Dermis microvascular lymphatic vessel endothelial cell (primary cell): ENCODE data around the gene MYH6. TPM values are rescaled to one million over a fixed set of nuclear protein-coding genes. Genes with fewer than 3 reads are reported as not detected.
"Not testable (repeated sequence)": the region's sequence is repeated elsewhere in the genome, so short reads cannot be mapped to it uniquely, and the experiment has no call there.

Source experiments
- DNase-seq, 2 donors: peaks; one replicate each; pipeline versions ENCODE4 v3.0.0 to v3.0.0-alpha.2; 2010; ENCODE audit warnings: low read depth in 2 of 2
- total RNA-seq: library from RNA; depleted of rRNA; stranded (reverse); fragments of >200 nt; gene quantifications from 2 replicates; pipeline ENCODE4 v1.2.1, GENCODE V29; 2014

Gene MYH6
- total RNA-seq, 1 donor from 2014 or later: not detected

DNA sequence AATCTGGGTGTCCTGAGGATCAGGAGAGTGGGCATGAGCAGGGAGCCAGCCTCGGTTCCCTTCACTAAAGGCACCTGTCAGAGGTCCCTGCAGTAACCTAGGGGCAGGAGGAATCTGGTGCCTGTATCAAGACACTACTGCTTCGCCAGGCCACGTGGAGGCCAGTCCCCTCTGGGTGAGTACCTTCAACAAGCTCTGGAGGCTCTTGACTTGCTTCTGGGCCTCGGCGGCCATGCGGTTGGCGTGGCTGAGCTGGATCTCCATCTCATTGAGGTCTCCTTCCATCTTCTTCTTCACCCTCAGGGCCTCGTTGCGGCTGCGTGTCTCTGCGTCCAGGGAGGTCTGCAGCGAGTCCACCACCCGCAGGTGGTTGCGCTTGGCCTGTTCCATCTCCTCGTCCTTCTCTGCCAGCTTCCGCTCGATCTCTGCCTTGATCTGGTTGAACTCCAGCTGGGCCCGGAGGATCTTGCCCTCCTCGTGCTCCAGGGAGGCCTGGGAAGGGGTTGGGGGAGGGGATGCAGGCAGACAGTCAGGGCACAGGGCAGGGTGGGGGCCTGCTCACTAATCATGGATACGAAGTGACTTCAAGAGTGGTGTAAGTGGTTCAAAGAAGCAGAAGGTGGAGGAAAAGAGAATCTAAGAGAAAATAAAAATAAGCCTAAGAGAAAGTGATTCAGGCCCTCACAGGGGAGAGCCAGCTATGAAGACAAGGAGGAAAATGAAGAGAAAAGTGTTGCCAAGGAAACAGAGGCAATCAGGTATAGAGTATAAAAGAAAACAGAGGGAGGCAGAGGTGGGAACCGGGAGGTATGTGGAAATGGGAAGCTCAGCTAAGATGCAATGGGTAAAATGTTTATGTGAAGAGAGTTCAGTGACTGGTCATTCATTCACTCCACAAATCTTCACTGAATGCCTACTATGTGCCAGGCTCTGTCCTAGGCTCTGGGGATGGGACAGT lies 8.0 kb upstream of the MYH6 start:
- DNase-seq: no peak

DNA sequence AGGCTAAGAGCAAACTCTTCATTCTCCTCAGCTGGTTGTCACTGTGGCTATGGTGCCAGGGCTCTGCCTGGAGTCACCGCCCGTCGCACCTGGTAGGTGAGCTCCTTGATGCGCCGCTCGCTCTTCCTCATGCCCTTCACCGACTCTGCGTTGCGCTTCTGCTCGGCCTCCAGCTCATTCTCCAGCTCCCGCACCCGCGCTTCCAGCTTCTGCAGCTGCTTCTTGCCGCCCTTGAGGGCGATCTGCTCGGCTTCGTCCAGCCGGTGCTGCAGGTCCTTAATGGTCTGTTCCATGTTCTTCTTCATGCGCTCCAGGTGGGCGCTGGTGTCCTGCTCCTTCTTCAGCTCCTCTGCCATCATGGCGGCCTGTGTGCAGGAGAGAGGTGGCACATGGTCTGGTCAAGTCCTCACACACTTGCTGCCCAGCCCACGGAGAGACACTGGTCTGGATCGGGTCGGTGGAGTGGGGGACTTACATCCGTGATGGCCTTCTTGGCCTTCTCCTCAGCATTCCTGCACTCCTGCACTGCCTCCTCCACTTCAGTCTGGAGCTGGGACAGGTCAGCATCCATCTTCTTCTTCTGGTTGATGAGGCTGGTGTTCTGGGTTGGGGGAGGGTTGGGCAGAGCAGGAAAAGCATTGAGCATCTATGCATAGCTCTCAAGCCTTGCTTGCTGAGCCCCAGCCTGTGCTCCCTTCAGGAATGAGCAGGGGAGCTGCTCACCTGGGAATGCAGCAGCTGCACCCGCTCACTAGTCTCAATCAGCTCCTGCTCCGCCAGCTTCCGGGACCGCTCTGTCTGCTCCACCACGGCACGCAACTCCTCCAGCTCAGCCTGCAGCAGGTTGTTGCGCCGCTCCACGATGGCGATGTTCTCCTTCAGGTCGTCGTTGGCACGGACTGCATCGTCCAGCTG lies 7.1 kb upstream of the MYH6 start:
- DNase-seq: no peak

DNA sequence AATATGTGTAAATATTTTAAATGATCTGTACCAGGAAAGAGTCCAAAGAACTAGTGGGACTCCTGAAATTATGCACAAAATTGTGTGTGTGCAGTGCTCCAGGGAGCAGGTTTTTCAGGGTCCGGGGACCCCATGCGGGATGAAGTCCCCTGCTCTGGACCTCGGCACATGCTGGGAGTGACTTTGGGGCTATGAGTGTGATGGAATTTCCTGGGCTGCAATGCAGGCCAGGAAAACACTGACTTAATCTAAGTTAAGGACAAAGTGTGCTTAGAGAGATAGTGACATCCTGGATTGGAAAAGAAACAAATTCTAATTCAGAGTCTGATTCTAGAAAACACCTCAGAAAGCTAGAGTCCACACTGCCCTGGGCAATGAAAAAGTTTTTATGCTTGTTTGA lies 6.2 kb upstream of the MYH6 start:
- no peak for DNase-seq

DNA sequence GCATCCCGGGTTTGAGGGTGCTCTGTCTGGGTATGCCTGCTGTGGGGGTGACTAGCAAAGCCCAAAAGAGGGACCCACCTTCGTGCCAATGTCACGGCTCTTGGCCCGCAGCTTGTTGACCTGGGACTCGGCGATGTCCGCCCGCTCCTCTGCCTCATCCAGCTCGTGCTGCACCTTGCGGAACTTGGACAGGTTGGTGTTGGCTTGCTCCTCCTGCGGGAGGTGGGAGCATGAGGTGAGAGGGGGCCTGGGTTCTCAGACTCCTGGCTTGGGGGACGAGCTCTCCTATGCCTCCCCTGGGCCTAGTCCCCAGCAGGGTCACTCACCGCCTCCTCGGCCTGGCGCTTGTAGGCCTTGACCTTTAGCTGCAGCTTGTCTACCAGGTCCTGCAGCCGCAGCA lies 5.6 kb upstream of the MYH6 start:
- no peak for DNase-seq

DNA sequence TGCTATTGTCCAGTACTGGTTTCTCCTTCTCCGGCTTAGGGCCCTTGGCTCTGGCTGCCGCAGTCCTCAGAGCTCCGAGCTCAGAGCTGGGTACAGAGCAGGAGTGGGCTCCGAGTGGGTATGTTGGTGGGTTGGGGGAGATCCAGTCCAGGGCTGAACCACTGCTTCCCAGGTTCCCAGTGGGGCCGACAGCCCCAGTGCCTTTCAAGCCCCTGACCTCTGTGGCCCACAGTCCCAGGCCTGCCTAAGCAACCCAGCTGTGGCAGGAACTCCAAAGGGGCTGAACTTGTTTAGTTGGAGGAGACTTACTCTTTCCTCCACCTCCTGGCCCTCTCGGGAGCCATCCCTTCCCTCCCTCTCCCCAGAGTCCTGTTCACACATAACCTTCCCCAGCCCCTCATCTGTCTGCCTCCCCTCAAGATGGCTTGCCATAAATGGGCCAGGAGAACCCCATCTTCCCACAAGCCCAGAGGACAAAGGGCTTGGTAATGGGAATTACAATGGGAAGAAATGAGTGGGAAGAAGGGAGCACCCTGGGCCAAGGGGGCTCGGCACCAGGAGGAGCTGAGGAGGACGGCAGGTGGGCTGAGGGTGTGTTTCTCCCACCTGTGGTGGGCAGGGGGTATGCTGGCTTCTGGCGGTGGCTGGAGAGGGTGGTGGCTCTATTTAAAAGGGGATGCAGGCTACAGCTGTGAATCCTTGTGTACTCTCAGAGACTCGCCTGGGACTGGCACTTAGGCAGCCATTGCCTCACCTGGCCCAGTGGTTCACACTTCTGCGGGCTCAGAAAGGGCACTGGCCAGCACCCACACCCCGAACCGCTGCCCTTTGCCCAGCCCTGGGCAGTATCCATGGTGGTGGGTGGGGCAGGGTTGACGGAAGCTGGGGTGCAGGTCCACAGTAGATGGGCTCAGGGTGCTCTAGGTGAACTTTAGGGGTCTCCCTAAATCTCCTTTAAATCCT lies 3.8 kb upstream of the MYH6 start:
- no peak for DNase-seq

DNA sequence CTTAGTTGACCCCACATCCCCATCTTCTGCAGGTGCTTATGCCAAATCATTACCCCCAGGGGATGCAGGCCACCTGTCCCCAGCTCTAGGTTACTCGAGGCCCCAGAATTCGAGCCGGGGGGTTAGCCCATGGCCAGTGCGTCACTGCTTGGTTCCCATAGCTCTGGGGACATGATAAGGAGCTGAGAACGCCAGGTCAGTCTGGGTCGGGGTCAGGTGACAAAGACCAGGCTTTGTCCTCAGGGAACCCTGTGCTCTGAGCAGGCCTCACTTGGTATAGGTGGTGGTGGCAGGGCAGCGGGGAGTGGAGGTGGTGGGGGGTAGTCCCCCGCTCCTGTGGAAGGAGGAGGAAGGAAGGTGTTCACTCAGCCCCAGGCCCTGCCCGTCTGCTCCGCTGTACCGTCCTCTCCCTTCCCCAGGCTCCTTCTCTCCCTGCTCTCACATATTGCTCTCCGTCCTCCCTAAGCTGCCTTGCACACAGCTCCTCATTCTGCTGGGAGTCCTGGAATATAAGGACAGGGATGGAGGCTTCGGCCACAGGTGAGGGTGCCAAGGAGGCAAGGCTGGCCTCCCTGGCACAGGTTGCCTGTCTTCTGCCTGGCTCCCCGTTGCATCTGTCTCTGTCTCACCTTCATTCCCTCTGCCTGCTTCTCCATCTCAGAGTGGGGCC lies 2.0 kb upstream of the MYH6 start:
- DNase-seq: no peak

DNA sequence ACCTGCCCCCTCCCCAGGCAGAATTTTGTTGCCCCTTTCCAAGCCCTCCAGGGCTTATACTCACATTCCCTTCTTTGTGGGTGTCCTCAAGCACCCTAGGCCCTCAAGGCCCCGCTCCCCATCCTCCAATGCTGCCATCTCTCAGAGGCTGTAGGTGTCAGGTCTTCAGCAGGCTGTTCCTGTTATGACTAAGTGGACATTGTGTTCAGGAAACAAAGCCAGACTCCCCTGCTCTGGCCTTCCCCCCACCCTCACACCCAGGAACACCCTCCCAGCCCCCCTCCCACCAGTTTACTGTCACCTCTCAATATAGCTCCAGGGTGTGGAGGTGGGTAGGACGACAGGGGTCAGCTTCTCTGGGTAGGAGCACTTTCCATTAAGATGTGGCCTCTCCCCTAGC lies 1.4 kb upstream of the MYH6 start:
- DNase-seq: no peak

DNA sequence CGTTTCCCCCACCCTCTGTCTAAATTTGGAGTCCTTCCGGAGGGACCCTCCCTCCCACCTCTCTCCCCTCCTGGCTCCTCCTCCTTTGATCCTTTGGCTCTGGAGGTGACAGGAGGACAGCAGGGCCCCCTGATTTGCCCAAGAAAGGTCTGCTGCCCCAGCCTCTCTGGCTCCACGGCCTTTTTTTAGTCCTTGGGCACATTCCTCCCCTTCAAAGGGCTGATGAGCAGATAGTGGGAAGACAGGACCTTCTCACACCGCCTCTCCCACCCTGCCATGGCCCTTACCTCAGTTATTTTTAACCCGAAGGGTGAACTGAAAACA lies 196 bp upstream of the MYH6 start:
- DNase-seq: no peak

DNA sequence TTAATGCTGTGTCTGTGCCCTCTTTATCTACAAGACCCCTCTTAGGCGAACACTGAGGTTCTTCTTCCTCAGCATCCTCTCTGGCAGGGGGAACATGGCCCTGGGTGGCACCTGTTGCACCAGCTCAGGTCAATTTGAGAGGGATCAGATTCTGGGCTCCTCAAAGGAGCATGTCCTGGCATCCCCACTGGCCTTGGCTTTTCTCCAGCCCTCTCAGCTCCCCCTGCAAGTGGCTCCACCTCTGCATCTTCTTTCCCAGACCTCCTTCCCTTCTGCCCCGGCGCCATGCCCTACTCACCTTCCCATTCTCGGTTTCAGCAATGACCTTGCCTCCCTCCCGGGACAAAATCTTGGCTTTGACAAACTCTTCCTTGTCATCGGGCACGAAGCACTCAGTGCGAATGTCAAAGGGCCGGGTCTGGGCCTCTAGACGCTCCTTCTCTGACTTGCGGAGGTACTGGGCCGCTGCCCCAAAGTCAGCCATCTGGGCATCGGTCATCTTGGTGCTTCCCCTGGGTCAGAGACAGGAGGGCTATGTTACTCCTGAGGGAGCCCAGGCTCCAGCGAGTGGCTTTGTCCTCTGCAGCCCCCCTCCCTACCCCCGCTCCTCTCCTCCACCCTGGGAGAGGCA lies 1.2 kb downstream of the MYH6 start:
- DNase-seq: no peak

DNA sequence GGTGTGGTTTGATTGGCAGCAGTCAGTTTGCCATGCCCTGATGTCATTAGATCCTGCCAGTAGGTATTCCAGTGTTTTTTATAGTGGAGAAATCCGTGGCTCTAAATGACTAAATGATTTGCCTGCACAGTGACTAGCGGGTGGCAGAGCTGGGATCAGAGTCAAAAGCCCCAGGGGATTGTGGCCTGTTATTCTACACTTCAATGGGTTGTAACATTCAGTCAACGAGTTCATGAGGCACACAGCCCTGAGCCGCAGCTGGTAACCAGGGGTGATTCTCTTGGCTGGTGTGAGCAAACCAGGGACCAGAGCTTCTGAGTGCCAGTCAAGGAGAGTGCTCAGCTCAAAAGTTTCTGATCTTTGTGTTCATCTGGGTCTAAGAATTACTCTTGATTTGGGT lies 1.8 kb downstream of the MYH6 start:
- DNase-seq: no peak

DNA sequence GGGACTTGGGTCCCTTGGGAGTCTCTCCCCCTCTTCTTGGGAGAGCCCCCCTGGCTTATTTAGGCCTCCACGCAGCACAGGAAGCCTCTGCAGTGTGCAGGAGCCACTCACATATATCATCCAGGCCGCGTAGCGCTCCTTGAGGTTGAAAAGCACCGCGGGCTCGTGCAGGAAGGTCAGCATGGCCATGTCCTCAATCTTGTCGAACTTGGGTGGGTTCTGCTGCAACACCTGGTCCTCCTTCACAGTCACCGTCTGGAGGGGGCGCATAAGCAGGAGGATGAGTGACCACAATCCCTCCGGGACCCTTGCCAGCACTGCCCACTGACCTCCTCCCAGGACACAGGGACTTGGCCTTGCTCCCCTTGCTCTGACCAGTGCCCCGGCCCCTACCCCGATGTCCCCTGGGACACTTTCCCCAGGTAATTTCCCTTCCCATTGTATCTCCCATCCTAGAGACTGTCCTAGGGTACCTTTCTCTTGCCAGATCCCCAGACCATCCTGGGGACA lies 2.5 kb downstream of the MYH6 start:
- DNase-seq: no peak

DNA sequence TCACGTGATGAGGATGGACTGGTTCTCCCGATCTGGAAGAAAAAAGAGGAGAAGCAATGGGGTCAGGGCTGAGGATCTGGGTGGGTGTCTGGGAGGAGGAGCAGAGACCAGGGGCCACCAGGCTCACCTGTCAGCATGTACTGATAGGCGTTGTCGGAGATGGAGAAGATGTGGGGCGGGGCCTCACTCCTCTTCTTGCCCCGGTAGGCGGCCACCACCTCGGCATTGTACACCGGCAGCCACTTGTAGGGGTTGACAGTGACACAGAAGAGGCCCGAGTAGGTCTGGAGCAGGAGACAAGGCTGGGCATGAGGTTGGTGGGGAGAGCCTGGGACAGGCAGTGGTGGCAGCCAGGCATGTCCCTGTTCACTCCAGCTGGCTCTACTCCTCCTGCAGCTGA lies 3.0 kb downstream of the MYH6 start:
- no peak for DNase-seq

DNA sequence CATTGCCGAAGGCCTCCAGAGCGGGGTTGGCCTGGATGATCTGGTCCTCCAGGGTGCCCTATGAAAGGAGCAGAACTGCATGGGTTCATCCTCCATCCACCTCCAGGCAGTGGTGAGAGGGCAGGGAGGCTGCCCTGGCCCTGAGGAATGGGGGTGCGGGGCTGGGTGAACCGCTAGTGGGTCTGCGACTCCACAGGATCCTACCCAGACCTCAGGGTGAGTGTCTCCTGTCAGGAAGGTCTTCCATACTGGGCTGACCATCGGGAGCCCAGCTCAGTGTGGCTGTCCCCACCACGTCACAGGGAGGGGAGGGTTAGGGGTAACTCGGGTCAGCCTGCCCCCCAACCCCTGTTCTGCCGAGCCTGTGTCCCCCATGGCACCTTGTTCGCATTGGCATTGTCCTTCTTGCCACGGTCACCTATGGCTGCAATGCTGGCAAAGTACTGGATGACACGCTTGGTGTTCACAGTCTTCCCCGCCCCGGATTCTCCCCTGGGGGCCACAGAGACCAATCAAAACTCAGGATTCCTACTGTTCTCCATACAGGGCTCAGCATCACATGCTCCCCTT lies 3.7 kb downstream of the MYH6 start:
- DNase-seq: no peak

DNA sequence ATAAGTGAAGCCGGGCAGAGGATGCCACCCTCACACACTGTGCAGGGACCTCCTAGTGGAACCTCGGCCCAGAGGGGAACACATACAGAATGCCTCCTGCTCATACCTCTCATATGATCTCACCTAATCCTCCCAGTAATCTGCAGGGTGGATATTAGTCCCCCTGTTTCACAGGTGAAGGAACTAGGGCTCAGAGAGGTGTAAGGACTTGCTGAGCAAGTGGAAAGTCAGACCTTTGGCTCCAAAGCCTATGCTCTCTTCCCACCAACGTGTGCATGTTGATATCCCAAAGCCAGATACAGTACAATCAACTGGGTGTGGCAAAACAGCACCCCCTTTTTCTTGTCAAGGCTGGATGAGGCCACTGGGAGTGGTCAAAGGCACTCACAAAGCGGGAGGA lies 4.2 kb downstream of the MYH6 start:
- DNase-seq: no peak

DNA sequence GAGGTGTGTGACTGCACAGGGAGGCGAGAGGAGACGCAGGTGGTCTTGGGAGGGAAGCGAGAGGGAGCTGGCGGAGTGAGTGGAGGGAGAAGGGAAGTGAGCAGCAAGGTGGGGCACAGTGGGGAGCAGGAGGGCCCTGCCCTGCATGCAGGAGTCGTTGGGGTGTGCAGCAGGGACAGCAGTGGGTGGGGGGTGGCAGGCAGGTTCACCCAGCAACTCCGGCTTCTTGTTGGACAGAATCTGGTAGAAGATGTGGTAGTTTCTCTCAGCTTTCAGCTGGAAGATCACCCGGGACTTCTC lies 5.0 kb downstream of the MYH6 start:
- DNase-seq: no peak

DNA sequence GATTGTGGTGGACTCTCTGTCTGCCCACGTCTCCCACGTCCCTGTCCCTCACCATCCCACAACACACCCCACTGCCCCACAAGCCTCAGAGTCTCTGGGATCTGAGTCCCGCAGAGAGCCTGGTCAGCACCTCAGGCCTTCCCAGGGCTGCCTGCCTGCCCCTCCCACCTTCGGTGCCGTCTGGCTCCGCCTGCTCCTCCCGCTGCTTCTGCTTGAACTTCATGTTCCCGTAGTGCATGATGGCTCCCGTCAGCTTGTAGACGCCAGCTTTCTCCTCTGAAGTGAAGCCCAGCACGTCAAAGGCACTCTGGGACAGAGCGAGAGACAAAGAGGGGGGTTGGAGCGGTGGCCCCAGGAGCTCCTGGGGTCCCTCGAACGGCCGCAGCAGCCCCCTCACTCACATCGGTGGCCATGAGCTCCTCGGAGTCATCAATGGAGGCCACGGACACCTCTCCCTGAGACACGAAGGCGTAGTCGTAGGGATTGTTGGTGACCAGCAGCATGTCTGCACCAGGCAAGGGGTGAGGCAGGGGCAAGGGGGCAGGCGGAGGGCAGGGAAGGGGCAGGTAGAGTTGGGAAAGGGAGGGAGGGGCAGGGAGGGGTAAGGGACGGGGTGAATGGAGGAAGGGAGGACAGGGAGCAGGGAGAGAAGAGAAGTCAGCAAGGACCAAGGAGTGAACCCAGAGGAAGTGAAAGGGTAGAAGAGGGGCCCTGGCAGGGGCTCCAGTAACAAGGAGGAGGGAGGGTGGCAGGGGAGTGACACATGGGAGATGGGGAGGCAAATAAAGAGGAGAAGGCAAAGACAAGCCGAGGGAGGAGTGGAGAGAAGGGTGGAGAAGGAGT lies 5.6 kb downstream of the MYH6 start:
- no peak for DNase-seq

DNA sequence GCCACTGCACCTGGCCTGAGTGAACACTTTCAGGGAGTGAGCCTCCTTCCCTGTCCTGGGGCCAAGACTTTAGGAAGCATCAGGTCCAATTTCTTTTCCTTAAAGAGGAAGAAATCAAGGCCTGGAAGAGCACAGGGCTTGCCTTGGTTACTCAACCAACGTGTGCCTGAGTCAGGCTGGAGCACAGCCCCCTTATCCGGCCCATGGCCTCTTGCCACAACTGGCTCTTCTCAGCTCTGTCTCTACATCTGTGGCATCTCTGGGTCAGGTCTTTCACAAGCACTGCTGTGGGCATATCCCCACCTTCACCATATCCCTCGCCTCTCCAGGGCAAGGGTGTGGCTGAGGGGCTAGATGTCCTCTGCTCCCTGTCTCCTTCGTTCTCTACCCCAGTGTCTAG lies 6.8 kb downstream of the MYH6 start:
- DNase-seq: no peak

DNA sequence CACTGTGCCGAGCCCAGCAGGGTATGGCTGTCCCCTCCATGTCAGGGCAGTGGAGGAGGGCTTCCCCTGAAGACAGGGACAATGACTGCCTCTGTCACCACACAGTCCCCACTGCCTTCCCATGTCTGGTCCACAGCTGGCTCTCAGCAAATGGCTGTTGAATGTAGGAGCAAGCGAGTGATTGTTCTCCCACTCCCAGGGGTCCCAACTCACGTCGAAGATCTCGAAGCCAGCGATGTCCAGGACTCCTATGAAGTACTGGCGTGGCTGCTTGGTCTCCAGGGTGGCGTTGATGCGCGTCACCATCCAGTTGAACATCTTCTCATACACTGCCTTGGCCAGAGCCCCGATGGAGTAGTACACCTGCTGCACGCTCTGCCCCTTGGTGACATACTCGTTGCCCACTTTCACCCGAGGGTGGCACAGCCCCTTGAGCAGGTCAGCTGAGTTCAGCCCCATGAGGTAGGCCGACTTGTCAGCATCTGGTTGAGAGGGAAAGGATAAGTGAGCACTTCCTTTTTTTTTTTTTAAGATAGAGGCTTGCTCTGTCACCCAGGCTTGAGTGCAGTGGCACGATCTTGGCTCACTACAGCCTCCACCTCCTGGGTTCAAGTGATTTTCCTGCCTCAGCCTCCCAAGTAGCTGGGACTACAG lies 7.5 kb downstream of the MYH6 start:
- not testable (repeated sequence) for DNase-seq

DNA sequence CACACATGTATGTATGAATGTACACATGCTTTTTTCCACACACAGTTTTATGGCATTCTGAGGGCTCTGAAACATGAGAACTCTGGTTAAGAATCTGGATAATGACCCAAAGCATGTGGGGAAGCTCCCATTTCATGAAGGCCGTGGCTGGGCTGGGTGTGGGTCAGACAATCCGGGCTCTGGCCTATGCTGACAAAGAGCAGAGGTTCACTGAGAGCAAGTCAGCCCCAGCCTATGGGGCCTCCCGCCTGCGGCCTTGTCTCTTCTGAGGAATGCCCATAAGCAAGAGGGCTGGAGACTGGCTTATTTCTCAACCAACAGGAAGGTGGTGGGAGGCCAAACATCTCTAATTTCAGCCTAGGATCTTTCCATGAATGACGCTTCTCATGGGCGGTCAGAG lies 8.5 kb downstream of the MYH6 start:
- DNase-seq: no peak
